ENCODE data around the gene GPATCH2.

DNA sequence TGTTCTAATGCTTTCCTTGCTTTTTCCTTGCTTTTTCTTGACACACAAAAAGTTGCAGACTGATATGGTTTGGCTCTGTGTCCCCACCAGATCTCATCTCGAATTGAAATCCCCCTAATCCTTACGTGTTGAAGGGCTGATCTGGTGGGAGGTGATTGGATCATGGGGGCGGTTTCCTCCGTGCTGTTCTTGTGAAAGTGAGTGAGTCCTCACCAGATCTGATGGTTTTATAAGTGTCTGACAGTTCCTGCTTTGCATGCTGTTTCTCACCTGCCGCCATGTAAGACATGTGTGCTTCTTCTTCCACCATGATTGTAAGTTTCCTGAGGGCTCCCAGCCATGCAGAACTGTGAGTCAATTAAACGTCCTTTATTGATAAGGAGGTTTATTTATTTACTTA lies 11.6 kb upstream of the GPATCH2 start:
- TF ChIP-seq, protein P1, sequence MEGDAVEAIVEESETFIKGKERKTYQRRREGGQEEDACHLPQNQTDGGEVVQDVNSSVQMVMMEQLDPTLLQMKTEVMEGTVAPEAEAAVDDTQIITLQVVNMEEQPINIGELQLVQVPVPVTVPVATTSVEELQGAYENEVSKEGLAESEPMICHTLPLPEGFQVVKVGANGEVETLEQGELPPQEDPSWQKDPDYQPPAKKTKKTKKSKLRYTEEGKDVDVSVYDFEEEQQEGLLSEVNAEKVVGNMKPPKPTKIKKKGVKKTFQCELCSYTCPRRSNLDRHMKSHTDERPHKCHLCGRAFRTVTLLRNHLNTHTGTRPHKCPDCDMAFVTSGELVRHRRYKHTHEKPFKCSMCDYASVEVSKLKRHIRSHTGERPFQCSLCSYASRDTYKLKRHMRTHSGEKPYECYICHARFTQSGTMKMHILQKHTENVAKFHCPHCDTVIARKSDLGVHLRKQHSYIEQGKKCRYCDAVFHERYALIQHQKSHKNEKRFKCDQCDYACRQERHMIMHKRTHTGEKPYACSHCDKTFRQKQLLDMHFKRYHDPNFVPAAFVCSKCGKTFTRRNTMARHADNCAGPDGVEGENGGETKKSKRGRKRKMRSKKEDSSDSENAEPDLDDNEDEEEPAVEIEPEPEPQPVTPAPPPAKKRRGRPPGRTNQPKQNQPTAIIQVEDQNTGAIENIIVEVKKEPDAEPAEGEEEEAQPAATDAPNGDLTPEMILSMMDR (IDR thresholded peaks at IDR 0.05 in 2 of 3, conservative IDR thresholded peaks at IDR 0.05 in 1 of 3; ENCODE audit: borderline replicate concordance in 1 of 3, insufficient read depth in 1 of 3, low read depth in 2 of 3, low read length in 2 of 3), result no peak
- no peak for TF ChIP-seq EGR1 (IDR thresholded peaks at IDR 0.05; ENCODE audit: low read depth)
